Testis (tissue), 3 donors: Measurements from ENCODE around the gene SCGB1A1. TPM values are rescaled to one million over a fixed set of nuclear protein-coding genes. Genes with fewer than 3 reads are reported as not detected.

ENCODE experiments used
- DNase-seq: peaks from one replicate; pipeline ENCODE4 v3.0.0-alpha.2; 2019
- H3K27ac ChIP-seq, 2 donors: fragments of 200-600 bp; sonication (generic); one replicate each; pipeline ENCODE4 v1.5.1; 2019
- H3K27me3 ChIP-seq: fragments of 200-600 bp; sonication (generic); one replicate; pipeline ENCODE4 v1.5.1; 2019
- H3K36me3 ChIP-seq: fragments of 200-600 bp; sonication (generic); one replicate; pipeline ENCODE4 v1.5.1; 2017; ENCODE audit warnings: low read depth; ENCODE audit errors: missing control alignments
- H3K4me1 ChIP-seq: fragments of 200-600 bp; sonication (generic); one replicate; pipeline ENCODE4 v1.5.1; 2019
- H3K4me3 ChIP-seq, 2 donors: fragments of 200-600 bp; sonication (generic); one replicate each; pipeline ENCODE4 v1.5.1; 2017 to 2019
- H3K9me3 ChIP-seq: fragments of 200-600 bp; sonication (generic); one replicate; pipeline ENCODE4 v1.5.1; 2017
- CTCF ChIP-seq, 3 experiments: fragments of 450-650 bp in 2 of 3; fragments of 200-600 bp in 1 of 3; sonication (generic) in 1 of 3; IDR thresholded peaks; one replicate each; pipeline ENCODE4 v1.5.1; 2016 to 2019; ENCODE audit warnings: antibody characterized with exemption in 3 of 3, mild to moderate bottlenecking in 2 of 3, moderate library complexity in 1 of 3
- POLR2A ChIP-seq: fragments of 450-650 bp; IDR thresholded peaks from one replicate; pipeline ENCODE4 v1.6.1; 2017; ENCODE audit warnings: antibody characterized with exemption, mild to moderate bottlenecking, moderate library complexity
- WGBS, 2 donors: methylation state at CpG; one replicate each; pipeline ENCODE4 v1.1.5; 2018; 5-methylcytosine and 5-hydroxymethylcytosine counted together
- intact Hi-C: fragments of 100-400 bp; cut with DNase I; formaldehyde crosslinking; loops from one replicate; pipeline ENCODE4 v1.15.1; 2023; ENCODE audit warnings: low total_unique reads
- polyA plus RNA-seq: library from polyadenylated mRNA; stranded (reverse); fragments of 350-450 nt; fragmentation: Illumina TruSeq; extraction: RNeasy Lipid Tissue Mini Kit (QIAGEN cat#74804); gene quantifications from one replicate; pipeline ENCODE4 v1.2.3, GENCODE V29; 2014; ENCODE audit warnings: low read depth, low replicate concordance; ENCODE audit not compliant: insufficient read depth
- total RNA-seq, 2 donors: library from RNA; depleted of rRNA; stranded (reverse); fragments of >200 nt; gene quantifications; one replicate each; pipeline ENCODE4 v1.2.3, GENCODE V29; 2016

SCGB1A1 gene
- total and polyA plus RNA-seq, 3 donors from 2014 or later, result not detected

DNA sequence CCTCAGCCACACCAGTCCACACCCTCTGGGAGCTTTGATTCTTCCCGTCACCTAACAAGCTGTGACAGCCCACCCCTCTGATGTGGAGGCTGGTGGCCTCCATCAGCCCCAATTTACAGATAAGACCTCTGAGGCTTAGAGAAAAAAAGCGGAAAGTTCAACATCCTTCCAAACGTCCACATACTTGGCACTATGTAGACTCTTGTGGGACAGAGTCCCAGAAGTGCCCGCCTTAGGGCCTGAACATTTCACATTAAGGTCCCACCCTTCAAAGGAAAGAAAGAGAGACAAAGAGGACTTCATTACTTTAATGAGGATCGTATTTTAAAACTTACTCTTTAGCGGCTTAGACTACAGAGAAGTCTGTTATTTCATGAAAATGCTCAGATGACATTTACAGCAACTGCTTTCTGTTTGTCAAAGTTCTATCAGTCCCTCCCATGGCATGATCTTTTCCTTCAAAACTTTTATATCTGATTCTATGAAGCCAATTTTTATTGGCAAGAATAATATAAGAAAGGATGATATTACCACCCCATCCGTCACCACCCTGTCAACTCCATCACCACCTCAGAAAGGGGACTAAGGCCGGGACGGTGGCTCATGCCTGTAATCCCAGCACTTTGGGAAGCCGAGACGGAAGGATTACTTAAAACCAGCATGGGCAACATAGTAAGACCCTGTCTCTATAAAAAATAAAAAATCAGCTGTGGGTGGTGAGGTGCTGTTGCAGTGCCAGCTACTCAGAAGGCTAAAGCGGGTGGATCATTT, 15.7 kb upstream of the SCGB1A1 start:
- DNase-seq, result no peak
- intact Hi-C loops, result no loop called here
- peak overlapping the region in 1 of 2 donors; percentile 33 for H3K27ac ChIP-seq
- H3K27me3 ChIP-seq, result no peaks in the 10 kb centered on the region
- WGBS, 2 donors, result 72 to 76% methylated on average over 12 of the region's 12 CpGs
- H3K4me1 ChIP-seq, result peaks cover 51% of the 10 kb centered on the region
- no peaks in the 10 kb centered on the region for H3K36me3 ChIP-seq
- TF ChIP-seq CTCF (IDR thresholded peaks at IDR 0.05), result no peak
- no peak for TF ChIP-seq POLR2A
- H3K9me3 ChIP-seq, result no peaks in the 10 kb centered on the region
- H3K4me3 ChIP-seq, result no peak overlapping the region

- DNase-seq, result no peak
- intact Hi-C loops, result no loop called here
- no peak overlapping the region for H3K27ac ChIP-seq
- H3K36me3 ChIP-seq, result no peaks in the 10 kb centered on the region
- H3K4me3 ChIP-seq, result no peak overlapping the region
- TF ChIP-seq CTCF (IDR thresholded peaks at IDR 0.05) (no peak), POLR2A (no peak)
- peaks cover 39% of the 10 kb centered on the region for H3K4me1 ChIP-seq
- 95 to 96% methylated on average over 6 of the region's 6 CpGs for WGBS, 2 donors
- no peaks in the 10 kb centered on the region for H3K27me3 ChIP-seq
- no peaks in the 10 kb centered on the region for H3K9me3 ChIP-seq
Measured at GRCh38 chr11:62404435-62404834, 14.4 kb upstream of the SCGB1A1 start.

GRCh38 chr11:62404901-62405300, 13.9 kb upstream of the SCGB1A1 start:
- TF ChIP-seq POLR2A, result no peak
- no peak for TF ChIP-seq CTCF (IDR thresholded peaks at IDR 0.05)
- intact Hi-C loops, result no loop called here

GRCh38 chr11:62406034-62406433, 12.8 kb upstream of the SCGB1A1 start:
- DNase-seq, result no peak
- Histone ChIP-seq H3K27me3 (no peaks in the 10 kb centered on the region), H3K27ac (no peak overlapping the region), H3K36me3 (no peaks in the 10 kb centered on the region), H3K9me3 (no peaks in the 10 kb centered on the region), H3K4me1 (peaks cover 26% of the 10 kb centered on the region), H3K4me3 (no peak overlapping the region)
- no peak for TF ChIP-seq POLR2A
- TF ChIP-seq CTCF (IDR thresholded peaks at IDR 0.05), result no peak
- WGBS, 2 donors, result 47 to 59% methylated on average over 4 of the region's 4 CpGs
- intact Hi-C loops, result no loop called here

More at GRCh38 chr11:62404901-62405300, 13.9 kb upstream of the SCGB1A1 start:
- no peaks in the 10 kb centered on the region for H3K27me3 ChIP-seq
- H3K4me1 ChIP-seq, result peaks cover 34% of the 10 kb centered on the region
- H3K27ac ChIP-seq, result no peak overlapping the region
- 89 to 90% methylated on average over 5 of the region's 5 CpGs for WGBS, 2 donors
- no peaks in the 10 kb centered on the region for H3K9me3 ChIP-seq
- no peak overlapping the region for H3K4me3 ChIP-seq
- DNase-seq, result no peak
- H3K36me3 ChIP-seq, result no peaks in the 10 kb centered on the region

- intact Hi-C loops, result no loop called here
Measured at GRCh38 chr11:62409831-62410230, 9.0 kb upstream of the SCGB1A1 start.

More at GRCh38 chr11:62409831-62410230, 9.0 kb upstream of the SCGB1A1 start:
- no peak overlapping the region for H3K4me3 ChIP-seq
- no peak for DNase-seq
- no peaks in the 10 kb centered on the region for H3K36me3 ChIP-seq
- H3K27ac ChIP-seq, result no peak overlapping the region
- H3K9me3 ChIP-seq, result no peaks in the 10 kb centered on the region
- peaks cover 16% of the 10 kb centered on the region for H3K4me1 ChIP-seq
- 74 to 82% methylated on average over 8 of the region's 8 CpGs for WGBS, 2 donors
- H3K27me3 ChIP-seq, result no peaks in the 10 kb centered on the region
- no peak for TF ChIP-seq POLR2A
- TF ChIP-seq CTCF (IDR thresholded peaks at IDR 0.05), result no peak
